ENCODE data around the gene ADRM1.

DNA sequence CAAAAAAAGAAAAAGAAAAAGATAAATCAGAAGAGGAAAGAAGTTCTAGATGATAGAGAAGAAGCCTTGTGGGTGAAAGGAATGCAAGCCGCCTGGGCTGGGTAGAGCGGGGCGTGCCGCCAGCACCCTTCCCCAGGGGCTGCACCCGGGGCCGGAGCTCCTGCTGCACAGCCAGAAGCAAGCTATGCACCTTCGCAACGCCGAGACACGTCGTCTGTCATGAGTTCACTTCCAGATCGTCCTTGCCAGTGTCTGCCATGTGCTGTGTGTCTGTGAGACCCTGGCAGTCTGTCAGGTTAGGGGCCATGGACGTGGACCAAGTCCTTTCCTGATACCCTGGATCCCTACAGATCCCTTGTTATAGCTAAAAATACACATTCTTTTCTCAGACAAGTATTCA lies 25.5 kb upstream of the ADRM1 start:
- TF ChIP-seq EZH2 (IDR thresholded peaks at IDR 0.05; ENCODE audit: low read depth) = no peak
- TF ChIP-seq, protein P1, sequence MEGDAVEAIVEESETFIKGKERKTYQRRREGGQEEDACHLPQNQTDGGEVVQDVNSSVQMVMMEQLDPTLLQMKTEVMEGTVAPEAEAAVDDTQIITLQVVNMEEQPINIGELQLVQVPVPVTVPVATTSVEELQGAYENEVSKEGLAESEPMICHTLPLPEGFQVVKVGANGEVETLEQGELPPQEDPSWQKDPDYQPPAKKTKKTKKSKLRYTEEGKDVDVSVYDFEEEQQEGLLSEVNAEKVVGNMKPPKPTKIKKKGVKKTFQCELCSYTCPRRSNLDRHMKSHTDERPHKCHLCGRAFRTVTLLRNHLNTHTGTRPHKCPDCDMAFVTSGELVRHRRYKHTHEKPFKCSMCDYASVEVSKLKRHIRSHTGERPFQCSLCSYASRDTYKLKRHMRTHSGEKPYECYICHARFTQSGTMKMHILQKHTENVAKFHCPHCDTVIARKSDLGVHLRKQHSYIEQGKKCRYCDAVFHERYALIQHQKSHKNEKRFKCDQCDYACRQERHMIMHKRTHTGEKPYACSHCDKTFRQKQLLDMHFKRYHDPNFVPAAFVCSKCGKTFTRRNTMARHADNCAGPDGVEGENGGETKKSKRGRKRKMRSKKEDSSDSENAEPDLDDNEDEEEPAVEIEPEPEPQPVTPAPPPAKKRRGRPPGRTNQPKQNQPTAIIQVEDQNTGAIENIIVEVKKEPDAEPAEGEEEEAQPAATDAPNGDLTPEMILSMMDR (conservative IDR thresholded peaks at IDR 0.05) = no peak

Measured in PC-9 (cell line).